Left ventricle myocardium inferior (tissue), 1 donor: ENCODE results near the gene SESN1. TPM values are rescaled to one million over a fixed set of nuclear protein-coding genes. Genes with fewer than 3 reads are reported as not detected.

Experiments
- DNase-seq: peaks from one replicate; pipeline ENCODE4 v3.0.0-alpha.2; 2020
- H3K27ac ChIP-seq: fragments of 200-600 bp; replicated peaks from 2 replicates; pipeline ENCODE4 v1.8.0; 2021
- H3K27me3 ChIP-seq: fragments of 200-600 bp; 2 replicates; pipeline ENCODE4 v1.8.0; 2021; ENCODE audit warnings: low read depth
- H3K36me3 ChIP-seq: fragments of 200-600 bp; 2 replicates; pipeline ENCODE4 v1.8.0; 2021
- H3K4me1 ChIP-seq: fragments of 200-600 bp; 2 replicates; pipeline ENCODE4 v1.8.0; 2021
- H3K4me3 ChIP-seq: fragments of 200-600 bp; 2 replicates; pipeline ENCODE4 v1.8.0; 2021; ENCODE audit warnings: mild to moderate bottlenecking, moderate library complexity
- H3K9me3 ChIP-seq: fragments of 200-600 bp; replicated peaks from 2 replicates; pipeline ENCODE4 v1.8.0; 2021
- intact Hi-C: fragments of 100-400 bp; cut with micrococcal nuclease; formaldehyde crosslinking; loops from one replicate; pipeline ENCODE4 v1.11.0; 2022
- total RNA-seq: library from RNA; stranded (reverse); fragmentation: NEBNext Ultra II Directional; extraction: Animal tissue kit (Norgen Biotek cat#: 25700); gene quantifications from one replicate; pipeline ENCODE4 v1.2.1, GENCODE V29; 2021
- TF ChIP-seq, protein P1 (sequence below): fragments of 200-600 bp; IDR thresholded peaks from 2 replicates; pipeline ENCODE4 v1.8.0; 2021; ENCODE audit warnings: antibody characterized with exemption, mild to moderate bottlenecking, borderline replicate concordance
- donor health status: DM: no; HTN: yes; CAD: no; lungs with severe emphysema.

The SESN1 gene
- total RNA-seq, 1 donor from 2014 or later: 44.1 TPM

DNA sequence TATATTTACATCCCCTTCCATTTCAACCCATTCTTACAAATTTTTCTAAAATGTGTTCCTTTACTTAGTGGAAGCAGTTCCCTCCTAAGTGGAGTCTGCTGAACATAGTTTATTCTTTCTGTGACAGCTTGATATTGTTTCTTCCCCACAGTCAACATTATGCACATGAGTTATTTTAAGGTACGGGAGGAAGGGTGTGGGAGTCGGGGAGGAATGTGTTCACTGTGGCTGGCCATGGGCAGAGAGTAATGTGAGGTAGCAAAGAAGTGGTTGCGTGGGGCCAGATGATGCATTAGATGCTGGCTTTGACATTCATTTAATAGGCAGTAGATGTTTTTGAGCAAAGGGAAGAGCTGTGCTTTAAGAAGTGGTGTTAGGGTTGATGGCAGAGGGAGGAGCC, 148.0 kb downstream of the SESN1 start:
- Histone ChIP-seq H3K27ac (peak overlapping the region; percentile 93), H3K4me3 (peak overlapping the region; percentile 37), H3K27me3 (no peaks in the 10 kb centered on the region), H3K36me3 (no peaks in the 10 kb centered on the region), H3K4me1 (peaks cover 74% of the 10 kb centered on the region), H3K9me3 (no peaks in the 10 kb centered on the region)
- intact Hi-C loops: loop anchor here (10.0 kb wide), 1 partner anchor 58 kb away; no protein-coding TSS in a partner anchor
- TF ChIP-seq, protein P1, sequence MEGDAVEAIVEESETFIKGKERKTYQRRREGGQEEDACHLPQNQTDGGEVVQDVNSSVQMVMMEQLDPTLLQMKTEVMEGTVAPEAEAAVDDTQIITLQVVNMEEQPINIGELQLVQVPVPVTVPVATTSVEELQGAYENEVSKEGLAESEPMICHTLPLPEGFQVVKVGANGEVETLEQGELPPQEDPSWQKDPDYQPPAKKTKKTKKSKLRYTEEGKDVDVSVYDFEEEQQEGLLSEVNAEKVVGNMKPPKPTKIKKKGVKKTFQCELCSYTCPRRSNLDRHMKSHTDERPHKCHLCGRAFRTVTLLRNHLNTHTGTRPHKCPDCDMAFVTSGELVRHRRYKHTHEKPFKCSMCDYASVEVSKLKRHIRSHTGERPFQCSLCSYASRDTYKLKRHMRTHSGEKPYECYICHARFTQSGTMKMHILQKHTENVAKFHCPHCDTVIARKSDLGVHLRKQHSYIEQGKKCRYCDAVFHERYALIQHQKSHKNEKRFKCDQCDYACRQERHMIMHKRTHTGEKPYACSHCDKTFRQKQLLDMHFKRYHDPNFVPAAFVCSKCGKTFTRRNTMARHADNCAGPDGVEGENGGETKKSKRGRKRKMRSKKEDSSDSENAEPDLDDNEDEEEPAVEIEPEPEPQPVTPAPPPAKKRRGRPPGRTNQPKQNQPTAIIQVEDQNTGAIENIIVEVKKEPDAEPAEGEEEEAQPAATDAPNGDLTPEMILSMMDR: no peak
- no peak for DNase-seq

DNA sequence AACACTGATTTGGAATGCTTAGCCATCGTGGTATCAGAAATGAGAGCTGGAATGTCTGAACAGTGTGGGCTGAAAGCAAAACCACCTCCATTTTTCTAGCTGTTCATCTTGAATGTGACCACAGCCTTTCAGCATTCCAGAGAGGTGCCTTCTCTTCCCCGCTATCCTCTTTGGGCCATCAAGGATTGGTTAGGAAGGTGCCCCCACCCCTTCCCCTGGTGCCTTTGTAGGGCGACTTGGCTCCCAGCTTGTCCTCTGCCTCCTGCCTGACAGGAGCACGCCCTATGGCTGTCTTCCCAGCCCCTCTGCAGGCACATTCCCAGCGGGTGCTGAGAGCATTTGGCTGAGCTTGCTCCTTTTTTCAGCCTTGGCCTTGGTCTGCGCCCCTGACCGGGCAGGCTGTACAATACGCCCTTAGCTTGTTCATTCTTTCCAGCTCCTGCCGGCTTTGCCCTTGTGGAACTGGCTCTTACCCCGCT, 148.9 kb downstream of the SESN1 start:
- no peaks in the 10 kb centered on the region for H3K36me3 ChIP-seq
- intact Hi-C loops: loop anchor here (10.0 kb wide), 1 partner anchor 59 kb away; no protein-coding TSS in a partner anchor
- peaks cover 83% of the 10 kb centered on the region for H3K4me1 ChIP-seq
- peak; percentile 91 for DNase-seq
- TF ChIP-seq, protein P1: no peak
- peak overlapping the region; percentile 37 for H3K4me3 ChIP-seq
- H3K27ac ChIP-seq: peak overlapping the region; percentile 93
- H3K9me3 ChIP-seq: no peaks in the 10 kb centered on the region
- no peaks in the 10 kb centered on the region for H3K27me3 ChIP-seq

DNA sequence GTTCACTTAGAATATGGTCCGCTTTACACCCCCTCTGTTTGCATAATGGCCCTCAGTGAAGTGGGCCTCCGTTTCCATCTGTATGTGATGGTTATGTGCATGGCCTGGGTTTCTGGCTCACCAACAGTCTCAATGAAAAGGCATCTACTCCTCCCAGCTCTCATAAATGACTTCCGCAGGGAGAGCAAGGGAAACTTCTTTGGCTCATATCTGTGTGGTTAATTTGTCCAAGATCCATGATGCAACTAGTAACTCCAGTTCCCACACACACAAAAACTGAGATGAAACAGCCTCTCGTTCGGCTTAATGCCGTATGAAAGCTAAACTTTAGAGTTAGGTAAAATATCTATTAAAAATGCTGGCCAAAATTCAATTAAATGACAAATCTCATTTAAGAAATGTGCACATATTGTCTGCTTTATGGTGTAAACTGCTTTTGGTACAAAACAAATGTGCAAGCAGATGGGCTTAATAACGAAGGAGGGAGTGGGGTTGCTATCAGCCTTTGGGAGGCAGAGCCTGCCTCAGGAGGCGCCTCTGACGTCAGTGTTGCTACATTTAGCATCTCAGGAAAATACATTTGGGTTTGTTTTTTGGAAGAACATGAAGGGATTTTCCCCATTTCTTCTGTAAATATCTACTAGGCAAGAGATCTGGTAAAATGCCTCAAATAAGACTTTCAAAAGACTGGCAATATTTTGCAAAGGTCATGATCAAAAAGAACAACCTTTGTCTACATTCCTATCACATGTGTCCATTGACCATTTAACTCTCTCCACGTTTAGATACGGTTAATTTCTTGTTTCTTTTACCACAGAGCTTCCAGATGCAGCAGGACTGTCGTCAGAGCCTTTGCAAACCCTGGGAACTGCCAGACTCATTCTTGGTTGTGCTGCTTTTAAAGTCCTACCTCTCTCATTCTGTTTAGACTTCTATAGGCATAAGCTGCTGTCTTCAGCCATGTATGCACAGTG, 149.7 kb downstream of the SESN1 start:
- H3K4me3 ChIP-seq: peak overlapping the region; percentile 37
- intact Hi-C loops: loop anchor here (10.0 kb wide), 1 partner anchor 60 kb away; no protein-coding TSS in a partner anchor
- peaks cover 86% of the 10 kb centered on the region for H3K4me1 ChIP-seq

DNA sequence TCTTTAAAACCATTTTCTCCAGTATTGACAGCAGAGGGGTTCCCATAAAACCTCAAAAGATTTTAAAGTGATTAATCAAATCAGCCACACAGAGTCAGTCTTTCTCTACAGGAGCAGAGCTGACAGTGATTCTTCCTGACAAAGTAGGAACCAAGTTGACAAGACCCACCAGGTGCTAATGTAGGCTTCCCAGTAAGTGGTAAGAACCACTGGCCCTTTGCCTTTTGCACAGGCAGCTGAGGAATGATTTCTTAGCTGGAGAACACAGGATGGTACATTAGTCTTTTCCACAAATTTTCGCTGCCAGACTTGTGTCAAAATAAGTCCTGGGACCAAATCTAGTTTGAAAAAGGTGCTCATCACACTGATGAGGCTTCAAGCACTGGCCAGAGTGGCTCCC, 150.6 kb downstream of the SESN1 start:
- peaks cover 86% of the 10 kb centered on the region for H3K4me1 ChIP-seq
- no peaks in the 10 kb centered on the region for H3K36me3 ChIP-seq

More for the DNA sequence above, 149.7 kb downstream of the SESN1 start:
- TF ChIP-seq, protein P1: no peak
- Histone ChIP-seq H3K9me3 (no peaks in the 10 kb centered on the region), H3K27ac (peak overlapping the region; percentile 93), H3K27me3 (no peaks in the 10 kb centered on the region), H3K36me3 (no peaks in the 10 kb centered on the region)
- peak; percentile 69 for DNase-seq

More for the DNA sequence above, 150.6 kb downstream of the SESN1 start:
- Histone ChIP-seq H3K27me3 (no peaks in the 10 kb centered on the region), H3K9me3 (no peaks in the 10 kb centered on the region), H3K4me3 (no peak overlapping the region), H3K27ac (peak overlapping the region; percentile 93)
- TF ChIP-seq, protein P1: no peak
- DNase-seq: no peak
- intact Hi-C loops: loop anchor here (10.0 kb wide), 1 partner anchor 61 kb away; no protein-coding TSS in a partner anchor
